OCI-LY7 (cell line): Measurements from ENCODE around the gene RNGTT. TPM values are rescaled to one million over a fixed set of nuclear protein-coding genes. Genes with fewer than 3 reads are reported as not detected.

Experiments used
- BruUV-seq: library from RNA; stranded (reverse); fragments of 400-500 nt; replicated peaks from 2 replicates; lab custom pipeline; 2021; lab: Mats Ljungman, UMichigan
- CTCF ChIA-PET: fragments of 300-600 bp; sonication (Branson Sonifier 250); formaldehyde crosslinking; loops from one replicate; lab custom pipeline; 2022; ENCODE audit warnings: antibody characterized with exemption; ENCODE audit not compliant: unreplicated experiment; lab: Charles Lee
- POLR2A ChIA-PET: fragments of 300-600 bp; sonication (Branson Sonifier 250); formaldehyde crosslinking; loops from one replicate; lab custom pipeline; 2022; ENCODE audit warnings: antibody characterized with exemption; lab: Charles Lee
- DNase-seq: peaks from one replicate; pipeline ENCODE4 v3.0.0-alpha.2; 2015; ENCODE audit warnings: low spot score
- H2AFZ ChIP-seq: fragments of 200-600 bp; sonication (generic), shearing (Covaris generic); 2 replicates; pipeline ENCODE4 v1.6.1; 2014; ENCODE audit warnings: mild to moderate bottlenecking, antibody characterized with exemption, low read length, moderate library complexity
- H3K27ac ChIP-seq: fragments of 200-600 bp; sonication (generic); 2 replicates; pipeline ENCODE4 v1.5.1; 2014; ENCODE audit warnings: mixed run types, low read depth, mild to moderate bottlenecking, moderate library complexity, low read length, inconsistent platforms; ENCODE audit not compliant: poor library complexity, severe bottlenecking
- H3K36me3 ChIP-seq: fragments of 200-600 bp; sonication (generic); 2 replicates; pipeline ENCODE4 v1.6.1; 2014; ENCODE audit warnings: mild to moderate bottlenecking, antibody characterized with exemption, low read length, moderate library complexity, mixed read lengths; ENCODE audit not compliant: insufficient read depth
- H3K4me1 ChIP-seq: fragments of 200-600 bp; sonication (generic); 2 replicates; pipeline ENCODE4 v1.5.1; 2014; ENCODE audit warnings: mild to moderate bottlenecking, low read length; ENCODE audit not compliant: insufficient read depth, poor library complexity, severe bottlenecking
- H3K4me2 ChIP-seq: fragments of 200-600 bp; sonication (generic); 2 replicates; pipeline ENCODE4 v1.6.1; 2014; ENCODE audit warnings: mild to moderate bottlenecking, low read length
- H3K4me3 ChIP-seq: fragments of 200-600 bp; sonication (generic); 2 replicates; pipeline ENCODE4 v1.5.1; 2014; ENCODE audit warnings: mild to moderate bottlenecking, low read depth, low read length; ENCODE audit not compliant: poor library complexity, severe bottlenecking
- H3K79me2 ChIP-seq: fragments of 200-600 bp; sonication (generic); 2 replicates; pipeline ENCODE4 v1.6.1; 2016; ENCODE audit warnings: low read depth, mild to moderate bottlenecking, low read length, moderate library complexity, mixed read lengths; ENCODE audit not compliant: insufficient read depth
- H3K9me2 ChIP-seq: fragments of 200-600 bp; sonication (generic); 2 replicates; pipeline ENCODE4 v1.6.1; 2016; ENCODE audit warnings: mild to moderate bottlenecking, low read length, mixed read lengths; ENCODE audit not compliant: insufficient read depth
- H3K9me3 ChIP-seq: fragments of 200-600 bp; sonication (generic); 2 replicates; pipeline ENCODE4 v1.6.1; 2014; ENCODE audit warnings: mild to moderate bottlenecking, mixed run types, low read length, mixed read lengths
- H4K20me1 ChIP-seq: fragments of 200-600 bp; sonication (generic); 2 replicates; pipeline ENCODE4 v1.6.1; 2014; ENCODE audit warnings: mild to moderate bottlenecking, antibody characterized with exemption, low read length, moderate library complexity, mixed read lengths; ENCODE audit not compliant: insufficient read depth
- EZH2phosphoT487 ChIP-seq: fragments of 200-600 bp; sonication (generic); IDR thresholded peaks from 2 replicates; pipeline ENCODE4 v1.6.1; 2018; ENCODE audit warnings: low read depth, borderline replicate concordance, mild to moderate bottlenecking, mixed run types, antibody characterized with exemption, low read length, moderate library complexity, mixed read lengths
- intact Hi-C: fragments of 100-400 bp; cut with micrococcal nuclease; formaldehyde crosslinking; loops from one replicate; pipeline ENCODE4 v1.10.0; 2022; ENCODE audit not compliant: unreplicated experiment
- total RNA-seq, 2 experiments: library from RNA; depleted of rRNA in 1 of 2; stranded (reverse); fragments of >200 nt in 1 of 2; shearing (Covaris generic) in 1 of 2; gene quantifications; 2 replicates each; pipeline ENCODE4 v1.2.3, GENCODE V29; 2014 to 2022
- TF ChIP-seq, protein P1 (sequence below): fragments of 200-600 bp; sonication (generic); conservative IDR thresholded peaks from 2 replicates; pipeline ENCODE4 v1.5.1; 2014; ENCODE audit warnings: mild to moderate bottlenecking, antibody characterized with exemption, low read length, moderate library complexity, mixed read lengths

The RNGTT gene
- total RNA-seq, 2 experiments from 2014 or later: 38.2 to 41.7 TPM

DNA sequence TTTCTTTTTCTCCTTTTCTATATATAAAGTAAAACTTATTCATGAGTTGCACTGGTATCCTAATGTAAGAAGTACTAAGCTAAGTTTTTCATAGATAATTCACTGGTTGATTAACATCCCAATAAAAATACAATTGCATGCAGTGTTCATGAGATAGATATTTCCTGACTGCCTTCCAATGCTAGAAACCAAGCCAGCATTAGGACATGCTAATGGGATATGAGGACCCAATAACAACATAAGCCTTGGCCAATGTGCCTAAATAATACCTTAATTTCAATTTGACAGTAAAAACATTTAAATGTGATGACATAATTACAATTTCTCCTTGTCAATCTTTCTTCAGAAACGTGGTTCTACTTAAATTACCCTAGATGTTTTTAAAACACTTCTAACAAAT lies 152.7 kb downstream of the RNGTT start:
- Histone ChIP-seq H3K79me2 (no peaks in the 10 kb centered on the region), H4K20me1 (no peaks in the 10 kb centered on the region), H3K27ac (no peak overlapping the region), H3K4me1 (no peaks in the 10 kb centered on the region), H3K9me2 (no peaks in the 10 kb centered on the region), H3K36me3 (peaks cover 11% of the 10 kb centered on the region; the same call in 1 of the 2 replicates), H3K4me3 (no peak overlapping the region), H3K9me3 (peaks cover 8% of the 10 kb centered on the region), H2AFZ (no peak overlapping the region), H3K4me2 (no peak overlapping the region)
- DNase-seq: no peak
- BruUV-seq: no TSS peak
- no peak for TF ChIP-seq EZH2phosphoT487
- TF ChIP-seq, protein P1, sequence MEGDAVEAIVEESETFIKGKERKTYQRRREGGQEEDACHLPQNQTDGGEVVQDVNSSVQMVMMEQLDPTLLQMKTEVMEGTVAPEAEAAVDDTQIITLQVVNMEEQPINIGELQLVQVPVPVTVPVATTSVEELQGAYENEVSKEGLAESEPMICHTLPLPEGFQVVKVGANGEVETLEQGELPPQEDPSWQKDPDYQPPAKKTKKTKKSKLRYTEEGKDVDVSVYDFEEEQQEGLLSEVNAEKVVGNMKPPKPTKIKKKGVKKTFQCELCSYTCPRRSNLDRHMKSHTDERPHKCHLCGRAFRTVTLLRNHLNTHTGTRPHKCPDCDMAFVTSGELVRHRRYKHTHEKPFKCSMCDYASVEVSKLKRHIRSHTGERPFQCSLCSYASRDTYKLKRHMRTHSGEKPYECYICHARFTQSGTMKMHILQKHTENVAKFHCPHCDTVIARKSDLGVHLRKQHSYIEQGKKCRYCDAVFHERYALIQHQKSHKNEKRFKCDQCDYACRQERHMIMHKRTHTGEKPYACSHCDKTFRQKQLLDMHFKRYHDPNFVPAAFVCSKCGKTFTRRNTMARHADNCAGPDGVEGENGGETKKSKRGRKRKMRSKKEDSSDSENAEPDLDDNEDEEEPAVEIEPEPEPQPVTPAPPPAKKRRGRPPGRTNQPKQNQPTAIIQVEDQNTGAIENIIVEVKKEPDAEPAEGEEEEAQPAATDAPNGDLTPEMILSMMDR: no peak
- intact Hi-C loops: no loop called here
- ChIA-PET CTCF (no interaction called here), POLR2A (no interaction called here)

DNA sequence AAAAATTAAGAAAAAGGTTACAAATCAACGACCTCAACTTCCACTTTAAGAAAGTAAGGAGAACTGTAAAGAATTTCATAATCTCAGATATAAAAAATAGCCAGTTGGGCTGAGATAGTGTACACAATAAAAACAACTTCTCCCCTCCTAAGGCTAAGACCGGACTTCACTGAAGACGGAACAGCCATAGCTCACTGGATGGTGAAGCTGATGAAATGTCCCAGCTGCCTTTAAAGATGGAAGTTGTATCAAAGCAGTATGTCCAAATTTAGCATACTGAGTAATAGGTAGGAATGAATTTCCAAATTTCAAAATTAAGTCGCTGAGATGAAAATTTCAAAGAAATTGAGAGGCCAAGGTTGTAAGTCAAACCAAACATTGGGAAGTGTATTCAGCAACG lies 153.3 kb downstream of the RNGTT start:
- Histone ChIP-seq H3K4me3 (no peak overlapping the region), H3K27ac (no peak overlapping the region), H3K9me2 (no peaks in the 10 kb centered on the region), H2AFZ (no peak overlapping the region), H3K9me3 (peaks cover 8% of the 10 kb centered on the region), H3K4me1 (peaks cover 5% of the 10 kb centered on the region), H3K79me2 (no peaks in the 10 kb centered on the region), H3K36me3 (peaks cover 16% of the 10 kb centered on the region; the same call in 1 of the 2 replicates), H4K20me1 (no peaks in the 10 kb centered on the region), H3K4me2 (no peak overlapping the region)
- no TSS peak for BruUV-seq
- DNase-seq: no peak
- CTCF ChIA-PET: no interaction called here
- POLR2A ChIA-PET: no interaction called here
- no peak for TF ChIP-seq EZH2phosphoT487
- TF ChIP-seq, protein P1: no peak
- intact Hi-C loops: no loop called here

- intact Hi-C loops: no loop called here
- peaks cover 7% of the 10 kb centered on the region for H3K4me1 ChIP-seq
- BruUV-seq: no TSS peak
- no peak overlapping the region for H3K27ac ChIP-seq
- H3K9me3 ChIP-seq: peaks cover 8% of the 10 kb centered on the region
- no peak overlapping the region for H3K4me3 ChIP-seq
- CTCF ChIA-PET: no interaction called here
- H4K20me1 ChIP-seq: no peaks in the 10 kb centered on the region
- POLR2A ChIA-PET: no interaction called here
- DNase-seq: no peak
- peaks cover 24% of the 10 kb centered on the region; the same call in 1 of the 2 replicates for H3K36me3 ChIP-seq
- no peak overlapping the region for H3K4me2 ChIP-seq
- H3K79me2 ChIP-seq: no peaks in the 10 kb centered on the region
- H3K9me2 ChIP-seq: no peaks in the 10 kb centered on the region
- no peak overlapping the region for H2AFZ ChIP-seq
- TF ChIP-seq EZH2phosphoT487: no peak
- TF ChIP-seq, protein P1: no peak
Observed at GRCh38 chr6:88808381-88808780, 155.0 kb downstream of the RNGTT start.
